Fibroblast of upper back skin (primary cell): ENCODE measurements around the gene HSBP1.

Source experiments
- DNase-seq: peaks from one replicate; pipeline ENCODE4 v3.0.0-alpha.2; 2013

Gene HSBP1

DNA sequence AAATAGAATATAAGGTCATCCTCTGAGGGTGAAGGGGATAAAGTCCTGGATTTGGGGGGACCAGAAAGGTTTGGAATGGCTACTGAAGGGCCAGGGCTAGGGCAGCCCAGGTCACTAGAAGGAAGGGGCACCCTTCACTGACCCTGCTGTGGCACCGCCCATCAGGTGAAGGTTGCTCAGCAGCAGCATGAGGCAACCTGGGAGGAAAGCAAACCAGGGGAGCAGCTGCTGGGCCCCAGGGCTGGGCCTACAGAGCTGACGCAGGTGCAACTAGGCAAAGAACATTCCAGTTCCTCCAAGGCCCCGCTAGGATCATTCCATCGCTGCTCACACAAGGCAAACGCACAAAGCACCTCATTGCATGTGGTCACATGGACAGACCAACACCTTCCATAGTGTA is 3.4 kb upstream of the HSBP1 start:
- no peak for DNase-seq

- DNase-seq: no peak
Measured at GRCh38 chr16:83806036-83806435, 1.7 kb upstream of the HSBP1 start.

DNA sequence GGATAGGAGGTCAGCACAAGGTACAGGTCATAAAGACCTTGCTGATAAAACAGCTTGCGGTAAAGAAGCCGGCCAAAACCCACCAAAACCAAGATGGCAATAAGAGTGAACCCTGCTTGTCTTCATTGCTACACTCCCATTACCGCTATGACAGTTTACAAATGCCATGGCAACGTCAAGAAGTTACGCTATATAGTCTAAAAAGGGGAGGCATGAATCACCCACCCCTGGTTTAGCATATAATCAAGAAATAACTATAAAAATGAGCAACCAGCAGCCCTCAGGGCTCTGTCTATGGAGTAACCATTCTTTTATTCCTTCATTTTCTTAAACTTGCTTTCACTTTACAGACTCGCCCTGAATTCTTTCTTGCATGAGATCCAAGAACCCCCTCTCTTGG is 1.0 kb upstream of the HSBP1 start:
- no peak for DNase-seq

DNA sequence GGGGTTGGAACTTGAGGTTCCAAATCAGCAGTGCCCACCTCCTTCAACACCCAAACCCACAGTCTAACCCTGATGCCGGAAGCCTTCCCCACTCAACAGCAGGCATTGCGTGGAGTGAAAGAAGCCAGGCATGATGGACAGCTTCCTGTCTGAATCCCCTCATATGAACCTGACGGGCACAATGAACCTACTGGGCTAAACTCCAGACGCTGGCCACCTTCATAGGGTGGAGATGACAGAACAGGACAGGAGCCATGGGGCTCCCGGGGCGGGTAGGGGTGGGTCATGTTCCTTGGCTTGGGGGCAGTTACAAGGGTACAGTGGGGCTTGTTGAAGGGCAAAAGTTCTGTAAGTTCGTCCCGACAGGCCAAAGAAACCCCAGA is 460 bp upstream of the HSBP1 start:
- DNase-seq: no peak

- no peak for DNase-seq
Measured at GRCh38 chr16:83808573-83809014, 816 bp downstream of the HSBP1 start.

DNA sequence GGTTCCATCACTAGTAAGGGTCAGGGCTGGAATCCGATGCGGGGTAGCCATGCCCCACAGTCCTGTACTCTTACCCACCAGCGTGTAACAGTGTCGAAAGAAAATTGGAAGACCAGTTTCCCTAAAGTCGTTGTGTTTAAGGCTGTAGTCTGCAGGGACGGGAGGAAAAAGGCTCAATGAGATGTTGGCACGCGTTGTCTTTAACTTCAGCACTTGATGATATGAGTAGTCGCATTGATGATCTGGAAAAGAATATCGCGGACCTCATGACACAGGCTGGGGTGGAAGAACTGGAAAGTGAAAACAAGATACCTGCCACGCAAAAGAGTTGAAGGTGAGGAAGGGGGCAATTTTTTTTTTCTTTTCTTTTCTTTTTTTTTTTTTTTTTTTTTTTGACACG is 1.3 kb downstream of the HSBP1 start:
- DNase-seq: no peak

- peak; percentile 54 for DNase-seq
Measured at GRCh38 chr16:83810901-83811300, 3.1 kb downstream of the HSBP1 start.

GRCh38 chr16:83813823-83814658 is 6.3 kb downstream of the HSBP1 start:
- peak; percentile 77 for DNase-seq

DNA sequence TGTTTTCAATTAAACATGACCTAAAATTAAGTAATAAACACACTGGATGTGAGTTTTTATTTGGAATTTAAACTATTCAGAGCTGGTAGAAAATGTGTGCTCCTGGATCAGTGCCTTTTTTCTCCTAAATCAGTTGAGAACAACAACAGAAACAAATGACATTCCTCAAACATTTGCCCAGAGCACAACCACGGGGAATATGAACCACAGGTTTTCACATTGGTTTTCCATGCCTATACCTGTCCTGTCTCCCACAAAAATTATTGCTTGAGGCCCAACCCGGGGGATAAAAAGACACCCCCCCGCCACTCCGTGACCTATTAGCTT is 6.8 kb downstream of the HSBP1 start:
- no peak for DNase-seq

DNA sequence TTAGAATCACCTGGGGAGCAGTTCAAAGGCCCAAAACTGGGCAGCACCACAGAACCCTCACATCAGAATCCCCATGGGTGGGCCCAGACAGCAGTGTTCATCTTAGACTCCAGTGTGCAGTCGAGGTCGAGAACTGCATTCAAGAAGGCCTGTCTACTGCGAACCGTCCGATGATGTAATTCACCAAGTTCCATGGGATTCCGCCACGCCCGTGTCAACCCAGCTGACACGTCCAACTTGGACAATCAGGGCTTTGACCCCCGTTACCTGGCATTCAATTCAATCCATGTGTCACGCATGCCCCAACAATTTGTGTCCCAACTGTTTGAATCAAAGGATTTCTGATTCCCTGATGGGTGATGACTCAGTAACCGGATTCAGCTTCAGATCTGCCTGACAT is 9.2 kb downstream of the HSBP1 start:
- no peak for DNase-seq

DNA sequence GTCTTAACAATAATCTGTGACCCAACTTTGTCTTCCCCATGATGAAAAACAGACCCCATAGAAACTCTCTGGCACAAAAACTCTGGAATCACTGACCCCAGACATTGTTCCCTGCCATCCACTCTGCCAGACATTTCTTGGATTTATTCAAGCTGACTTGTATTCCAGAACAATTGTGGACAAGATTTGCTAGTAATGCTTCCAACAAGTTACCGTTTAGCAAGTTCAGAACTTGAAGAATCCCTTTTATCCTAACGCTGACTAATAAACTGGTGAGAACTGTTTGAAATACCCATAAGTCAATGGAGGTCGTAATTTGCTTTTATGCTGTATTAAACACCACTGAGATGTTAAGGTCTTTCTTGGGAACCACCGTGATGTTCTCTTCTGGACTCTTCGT is 10.5 kb downstream of the HSBP1 start:
- DNase-seq: no peak

GRCh38 chr16:83819361-83819760 is 11.6 kb downstream of the HSBP1 start:
- no peak for DNase-seq

- peak; percentile 82 for DNase-seq
Measured at GRCh38 chr16:83826146-83826913, 18.6 kb downstream of the HSBP1 start.

DNA sequence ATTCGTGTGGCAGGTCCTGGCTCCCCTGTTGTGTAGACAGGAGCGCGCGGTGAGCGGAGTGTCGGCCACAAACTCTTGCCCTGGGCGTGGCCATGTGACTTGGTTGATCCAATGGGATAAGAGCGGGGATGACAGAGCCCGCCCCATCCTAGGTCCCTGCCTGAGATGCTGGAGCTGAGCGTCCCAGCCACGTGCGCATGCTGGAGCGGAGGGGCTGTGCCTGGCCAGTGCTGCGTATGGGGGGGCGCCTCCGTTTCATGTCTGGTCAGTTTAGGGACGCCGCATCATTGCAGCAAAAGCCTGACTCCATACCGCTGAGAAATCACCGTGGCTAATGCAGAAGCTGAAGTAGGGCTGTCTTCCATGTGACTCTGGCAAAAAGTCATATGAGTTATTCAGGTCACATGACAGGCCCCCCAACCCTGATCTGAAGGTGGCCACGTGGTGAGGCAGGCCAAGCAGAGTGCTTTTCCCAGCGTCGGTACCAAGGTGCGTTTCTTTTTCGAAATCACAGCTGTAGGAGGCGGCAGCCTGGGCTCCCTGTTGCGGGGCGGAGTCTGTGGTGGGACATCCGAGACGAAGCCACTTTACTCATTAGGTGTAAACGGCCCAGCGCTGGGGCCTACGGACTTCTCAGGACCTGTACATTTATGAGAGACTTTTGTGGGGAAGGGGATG is 22.5 kb downstream of the HSBP1 start:
- no peak for DNase-seq

DNA sequence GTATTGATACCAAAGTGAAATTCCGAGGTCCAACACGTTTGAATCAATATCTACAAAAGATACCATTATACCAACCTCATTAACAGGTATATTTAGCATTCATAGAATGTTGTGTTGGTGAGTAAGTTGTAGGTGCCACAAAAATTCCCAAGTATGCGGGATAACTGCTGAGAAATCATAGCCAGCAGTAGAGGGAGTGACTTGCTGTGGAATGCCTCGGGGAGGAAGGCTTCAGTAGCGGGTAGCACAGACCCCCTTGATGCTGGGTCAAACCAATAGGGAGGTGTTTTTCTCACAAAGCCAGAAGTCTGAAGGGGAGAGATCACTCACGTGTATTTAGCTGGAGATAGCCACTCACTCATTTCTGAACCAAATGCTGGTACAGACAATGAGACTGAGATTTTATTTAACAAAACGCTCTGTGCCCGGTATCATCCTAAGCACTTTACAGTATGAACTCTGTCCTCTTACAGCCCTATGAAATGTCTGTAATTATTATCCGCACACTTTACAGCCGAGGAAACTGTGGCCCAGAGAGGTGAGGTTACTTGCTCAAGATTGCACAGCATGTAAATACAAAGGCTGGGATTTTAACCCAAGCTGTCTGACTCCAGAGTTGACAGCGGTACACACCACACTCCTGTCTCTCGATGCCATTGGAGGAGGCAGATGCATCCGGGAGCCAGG is 23.1 kb downstream of the HSBP1 start:
- peak; percentile 33 for DNase-seq

- no peak for DNase-seq
Measured at GRCh38 chr16:83831456-83831987, 23.7 kb downstream of the HSBP1 start.

DNA sequence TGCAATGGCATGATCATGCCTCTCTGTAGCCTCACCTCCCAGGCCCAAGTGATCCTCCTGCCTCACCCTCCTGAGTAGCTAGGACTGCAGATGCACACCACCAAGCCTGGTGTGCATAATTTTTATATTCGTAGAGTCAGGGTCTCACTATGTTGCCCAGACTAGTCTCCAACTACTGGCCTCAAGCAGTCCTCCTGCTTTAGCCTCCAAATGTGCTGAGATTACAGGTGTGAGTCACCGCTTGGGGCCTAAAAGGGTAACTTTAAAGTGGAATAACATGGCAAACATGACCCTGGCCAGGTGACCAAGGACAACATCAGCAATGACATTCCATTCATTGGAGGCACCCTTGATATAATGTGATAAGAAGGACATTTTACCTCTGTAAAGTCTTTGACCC is 26.1 kb downstream of the HSBP1 start:
- DNase-seq: no peak

DNA sequence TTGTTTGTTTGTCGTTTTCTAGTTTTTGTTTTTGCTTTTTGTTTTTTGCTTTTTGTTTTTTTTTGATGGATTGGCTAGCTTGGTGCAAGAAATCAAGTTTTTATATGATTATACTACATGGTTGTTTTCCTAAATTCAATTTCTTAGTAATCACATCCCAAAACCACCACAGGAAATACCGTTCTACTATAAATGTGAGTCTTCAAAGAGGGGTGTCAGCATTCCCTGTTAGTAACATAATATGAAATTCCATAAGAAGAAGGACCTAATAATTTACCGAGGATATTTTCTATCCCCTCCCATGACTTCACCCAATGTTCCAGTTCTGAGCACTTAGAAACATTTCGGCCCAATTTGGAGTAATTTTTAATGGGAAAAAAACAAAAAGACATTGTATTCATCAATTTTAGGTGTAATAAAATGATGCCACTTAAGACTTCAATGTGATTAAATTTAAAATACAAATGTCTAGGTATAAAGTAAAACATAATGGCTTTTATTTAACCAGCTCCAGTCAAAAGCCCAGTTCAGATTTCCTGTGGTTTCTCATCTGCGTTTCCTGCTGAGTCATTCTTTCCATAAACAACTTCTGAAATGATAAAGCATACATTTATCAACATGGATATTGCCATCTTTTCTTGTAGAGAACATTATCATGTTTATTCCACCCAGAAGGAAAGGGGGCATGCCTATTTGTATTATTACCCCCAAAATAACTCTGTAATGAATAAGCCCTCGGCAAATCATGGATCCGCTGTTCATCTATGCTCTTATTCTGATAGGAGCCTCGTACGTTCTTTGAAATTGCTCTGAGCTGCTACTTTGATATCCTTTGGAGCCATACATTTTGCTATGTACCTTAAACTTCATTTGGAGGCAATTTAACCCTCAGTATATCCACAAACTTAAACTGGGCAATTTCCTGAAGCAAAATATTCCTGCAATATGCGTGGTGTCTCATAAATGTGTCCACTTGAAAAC is 28.1 kb downstream of the HSBP1 start:
- peak; percentile 75 for DNase-seq

DNA sequence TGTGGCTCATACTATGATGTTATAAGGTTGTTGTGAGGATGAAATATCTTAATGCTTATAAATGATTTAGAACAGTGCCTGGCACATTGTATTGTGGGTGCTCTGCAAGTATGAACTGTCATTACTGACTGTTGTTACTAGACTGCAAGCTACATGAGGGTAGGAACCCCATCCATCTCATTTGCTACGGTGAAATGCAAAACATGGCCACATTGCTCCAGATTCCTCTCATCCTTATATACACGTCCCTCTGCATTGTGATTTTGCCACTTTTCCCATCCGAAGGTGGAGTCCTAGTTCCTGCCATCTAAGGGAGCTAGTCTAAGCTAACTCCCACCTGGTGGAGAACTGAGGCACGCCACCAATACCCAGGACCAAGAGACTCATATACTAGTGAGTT is 29.8 kb downstream of the HSBP1 start:
- DNase-seq: no peak

DNA sequence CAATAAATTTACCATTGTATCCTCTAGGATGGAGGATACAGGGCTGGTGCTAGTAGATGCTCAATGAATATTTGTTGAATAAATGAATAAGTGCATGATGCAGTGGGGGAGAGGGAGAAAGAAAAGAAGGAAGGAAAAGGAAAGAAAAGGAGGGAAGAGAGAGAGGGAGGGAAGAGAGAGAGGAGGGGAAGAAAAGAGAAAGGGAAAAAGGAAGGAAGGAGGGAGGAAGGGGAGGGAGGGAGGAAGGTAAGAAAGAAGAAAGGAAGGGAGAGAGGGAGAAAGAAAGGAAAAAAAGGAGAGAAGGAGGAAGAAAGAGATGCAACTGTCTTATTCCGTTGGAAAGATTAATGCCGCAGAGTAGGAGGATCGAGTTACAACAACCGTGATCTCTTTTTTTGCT is 30.4 kb downstream of the HSBP1 start:
- no peak for DNase-seq

- no peak for DNase-seq
Measured at GRCh38 chr16:83839561-83839960, 31.8 kb downstream of the HSBP1 start.
